ENCODE results near the gene PRPF6.
A peak's percentile ranks its signal among the peaks of the same experiment; 100 is the strongest.

PRPF6 gene

GRCh38 chr20:64079273-64080012, 98.5 kb downstream of the PRPF6 start, which contains the start of gene RGS19:
RGS19 (minus strand) TSS chr20:64079518; CDS start chr20:64076886, 2,632 bp downstream.
- peak; percentile 22 for DNase-seq

- no peak for DNase-seq
Measured at GRCh38 chr20:64080013-64080812, 99.3 kb downstream of the PRPF6 start, which contains the start of gene OPRL1. OPRL1 (plus strand) TSS chr20:64080082; CDS start chr20:64092721, 12,639 bp downstream.

GRCh38 chr20:64080813-64081623, 100.1 kb downstream of the PRPF6 start:
- DNase-seq = no peak

GRCh38 chr20:64081624-64081964, 100.7 kb downstream of the PRPF6 start:
- no peak for DNase-seq

GRCh38 chr20:64082126-64082731, 101.3 kb downstream of the PRPF6 start:
- DNase-seq = no peak

Data from NCI-H1694 treated with DMSO at 0.1 percent for 48 hours (cell line).